Activated CD8-positive, alpha-beta memory T cell treated with anti-CD3 and anti-CD28 coated beads for 24 hours (primary cell): ENCODE data around the gene NOL9.
"Not testable (repeated sequence)": the region's sequence is repeated elsewhere in the genome, so short reads cannot be mapped to it uniquely, and the experiment has no call there.

Source experiments
- DNase-seq: peaks from one replicate; pipeline ENCODE4 v3.0.0-alpha.2; 2020

The NOL9 gene

DNA sequence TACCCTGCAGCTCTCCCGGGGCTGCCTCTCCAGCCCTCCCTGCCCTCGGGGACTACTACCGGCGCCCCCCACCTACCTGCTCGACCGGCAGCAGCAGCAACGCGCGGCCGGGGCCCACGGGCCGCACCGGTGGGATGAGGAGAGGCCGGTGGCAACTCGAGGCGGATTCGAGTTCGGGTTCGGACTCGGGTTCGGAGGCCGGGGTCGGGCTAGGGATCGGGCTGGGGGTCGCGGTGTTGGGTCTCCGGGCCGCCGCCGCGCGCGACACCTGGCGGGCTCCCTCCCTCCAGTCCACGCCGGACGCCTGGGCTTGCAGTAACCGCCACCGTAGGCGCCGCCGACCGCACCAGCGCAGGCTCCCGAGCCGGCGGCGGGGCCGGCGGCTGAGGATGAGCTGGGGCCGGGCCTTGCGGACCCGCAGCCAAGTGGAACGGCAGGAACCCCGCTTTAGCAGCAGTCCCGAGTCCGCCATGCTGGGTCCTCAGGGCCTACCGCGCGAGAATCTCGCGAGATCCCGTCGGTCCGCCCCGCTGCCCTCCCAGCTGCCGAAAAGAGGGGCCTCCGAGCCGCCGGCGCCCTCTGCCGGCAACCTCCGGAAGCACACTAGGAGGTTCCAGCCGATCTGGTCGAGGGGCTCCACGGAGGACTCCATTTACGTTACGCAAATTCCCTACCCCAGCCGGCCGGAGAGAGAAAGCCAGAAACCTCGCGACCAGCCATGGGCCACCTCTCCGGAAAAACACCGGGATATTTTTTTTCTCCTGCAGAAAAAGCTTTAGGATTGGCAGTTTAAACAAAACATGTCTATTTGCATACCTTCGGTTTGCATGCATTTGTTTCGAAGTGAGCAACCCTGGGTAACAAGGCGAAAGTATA is at the start of gene NOL9:
Gene NOL9 (minus strand): TSS at position 483 of the 876 bp plus-strand sequence. CDS start 11 bp downstream, at position 472.
- DNase-seq = peak; percentile 98

GRCh38 chr1:6603238-6603914 is 49.1 kb upstream of the NOL9 start:
- DNase-seq = peak; percentile 85

DNA sequence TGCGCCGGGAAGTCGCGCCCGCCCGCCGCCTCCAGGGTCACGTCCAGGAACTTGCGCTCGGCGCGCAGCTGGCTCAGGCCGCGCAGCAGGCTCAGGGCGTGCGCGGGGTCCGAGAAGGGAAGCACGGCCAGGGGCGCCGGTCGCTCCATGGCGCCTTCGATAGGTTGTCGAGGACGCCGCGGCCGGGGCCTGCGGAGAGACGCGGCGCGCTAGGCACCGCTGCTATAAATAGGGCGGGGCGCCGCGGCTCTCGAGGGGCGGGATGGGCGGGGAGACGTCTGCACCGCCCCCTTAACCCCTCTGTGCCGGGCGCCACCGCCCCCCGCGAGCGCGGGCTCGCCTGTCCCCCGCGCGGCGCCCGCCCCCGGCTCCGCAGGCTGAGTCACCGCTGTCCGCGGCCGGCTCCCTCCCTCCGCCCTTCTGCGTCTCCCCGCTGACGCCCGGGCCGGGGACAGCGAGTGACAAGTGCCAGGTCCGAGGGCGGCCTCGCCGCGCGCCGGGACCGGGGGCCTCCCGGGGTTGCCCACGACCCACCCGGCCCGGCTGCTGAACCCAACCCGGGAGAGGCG is 48.4 kb upstream of the NOL9 start, which contains the start of gene KLHL21:
Gene KLHL21 (minus strand): TSS at position 201 of the 569 bp plus-strand sequence. CDS start 52 bp downstream, at position 149.
- DNase-seq = peak; percentile 94

DNA sequence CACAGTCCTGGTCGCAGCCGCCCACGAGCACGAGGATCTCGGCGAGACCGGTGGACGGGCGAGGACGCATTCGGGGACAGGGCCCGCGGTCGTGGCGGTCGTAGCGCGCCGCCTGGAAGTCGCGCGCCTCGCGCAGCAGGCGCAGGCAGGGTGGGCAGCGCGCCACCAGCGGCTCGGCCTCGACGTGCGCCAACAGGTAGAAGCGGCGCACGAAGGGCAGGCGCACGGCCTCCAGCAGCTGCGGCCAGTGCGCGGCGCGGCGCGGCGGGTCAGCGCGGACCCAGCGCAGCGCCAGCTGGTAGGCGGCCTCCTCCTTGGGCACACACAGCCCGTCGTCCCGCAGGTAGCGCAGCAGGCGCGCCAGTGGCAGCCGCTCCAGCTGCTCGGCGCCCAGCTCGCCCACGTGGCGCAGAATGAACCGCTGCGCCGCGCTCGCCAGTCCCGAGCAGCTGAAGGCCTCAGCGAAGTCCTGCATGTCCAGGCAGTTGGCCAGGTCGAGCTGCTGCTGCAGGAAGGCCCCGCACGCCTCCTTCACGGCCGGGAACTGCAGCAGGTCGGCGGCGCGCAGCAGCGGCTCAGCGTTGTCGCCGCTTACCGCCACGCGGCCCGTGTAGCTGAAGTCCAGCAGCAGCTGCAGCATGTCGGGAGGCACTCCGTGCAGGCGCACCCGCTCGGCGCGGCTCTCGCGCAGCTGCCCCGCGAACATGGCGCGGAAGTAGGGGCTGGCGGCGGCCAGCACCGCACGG is 47.8 kb upstream of the NOL9 start:
- no peak for DNase-seq

- DNase-seq = peak; percentile 88
Measured at GRCh38 chr1:6601049-6601922, 47.0 kb upstream of the NOL9 start.

DNA sequence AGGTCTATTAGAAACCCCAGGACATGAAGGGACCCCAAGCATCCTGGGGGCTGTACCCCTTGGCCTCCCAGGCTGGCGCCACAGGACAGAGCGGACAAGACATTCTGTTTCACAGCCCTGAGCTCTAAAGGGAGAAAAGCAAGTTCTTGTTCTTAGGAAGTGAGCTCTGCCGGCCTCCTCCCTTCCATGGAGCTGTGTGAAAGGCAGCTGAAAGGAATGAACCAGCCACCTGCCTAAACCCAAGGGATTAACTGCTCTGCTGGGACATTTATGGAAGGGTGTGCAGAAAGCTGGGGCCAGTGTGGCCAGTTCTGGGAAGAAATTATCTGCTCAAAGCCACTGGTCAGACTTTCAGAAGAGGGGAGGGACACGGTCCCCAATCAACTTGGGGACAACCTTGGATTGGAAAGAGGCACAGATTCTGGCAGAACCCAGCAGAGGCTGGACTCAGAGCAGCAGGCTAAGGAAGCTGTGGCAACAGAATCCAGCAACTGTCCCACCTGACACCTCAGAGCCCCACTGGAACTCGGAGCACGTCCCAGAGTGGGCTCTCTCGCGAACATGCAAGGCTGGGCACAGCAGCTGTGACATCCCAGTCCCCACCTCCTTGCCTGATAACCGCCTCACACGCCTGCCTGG is 46.2 kb upstream of the NOL9 start:
- DNase-seq = no peak

DNA sequence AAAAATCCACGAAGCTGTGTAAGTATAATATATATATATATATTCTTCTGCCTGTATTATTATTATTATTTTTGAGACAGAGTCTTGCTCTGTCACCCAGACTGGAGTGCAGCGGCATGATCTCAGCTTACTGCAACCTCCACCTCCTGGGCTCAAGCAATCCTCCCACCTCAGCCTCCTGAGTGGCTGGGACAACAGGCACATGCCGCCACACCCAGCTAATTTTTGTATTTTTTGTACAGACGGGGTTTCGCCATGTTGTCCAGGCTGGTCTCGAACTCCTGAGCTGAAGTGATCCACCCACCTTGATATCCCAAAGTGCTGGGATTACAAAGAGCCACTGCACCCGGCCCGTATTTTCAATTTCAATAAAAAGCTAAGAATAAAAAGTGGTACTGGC is 45.7 kb upstream of the NOL9 start:
- not testable (repeated sequence) for DNase-seq

DNA sequence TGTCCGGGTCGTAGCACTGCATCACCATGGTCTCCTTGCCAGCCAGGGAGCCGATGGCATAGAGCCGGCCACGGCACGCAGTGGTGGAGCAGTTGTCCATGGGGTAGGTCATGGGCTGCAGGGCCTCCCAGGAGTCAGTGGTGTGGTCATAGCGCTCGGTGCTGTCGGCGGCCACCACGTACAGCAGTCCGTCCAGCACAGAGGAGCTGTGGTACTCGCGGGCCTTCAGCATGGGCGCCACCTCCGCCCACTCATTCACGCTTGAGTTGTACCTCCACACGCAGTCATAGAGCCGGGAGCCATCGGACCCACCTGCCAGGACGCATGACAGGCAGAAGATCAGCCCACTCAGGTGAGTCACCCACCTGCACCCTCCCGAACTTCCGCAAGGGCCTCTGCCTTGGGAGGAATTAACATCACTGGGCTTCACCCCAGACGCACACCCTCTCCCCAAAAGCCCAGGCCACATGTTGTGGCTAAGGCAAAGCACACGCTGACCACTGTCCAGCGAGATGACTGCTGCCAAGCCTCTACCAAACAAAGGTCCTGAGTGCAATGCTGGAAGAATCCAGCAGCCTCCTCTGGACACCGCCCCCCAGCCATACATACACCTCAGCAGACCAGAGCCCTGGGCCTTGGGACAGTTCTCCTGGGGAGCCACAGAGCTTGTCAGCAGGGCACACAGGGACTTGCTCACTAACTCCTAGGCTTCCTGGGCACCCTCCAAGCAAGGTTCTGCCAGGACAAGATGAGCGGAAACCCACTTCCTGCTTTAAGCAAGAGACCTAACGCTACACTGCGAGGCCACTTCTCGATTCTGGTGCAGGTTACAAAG is 45.0 kb upstream of the NOL9 start:
- peak; percentile 75 for DNase-seq

DNA sequence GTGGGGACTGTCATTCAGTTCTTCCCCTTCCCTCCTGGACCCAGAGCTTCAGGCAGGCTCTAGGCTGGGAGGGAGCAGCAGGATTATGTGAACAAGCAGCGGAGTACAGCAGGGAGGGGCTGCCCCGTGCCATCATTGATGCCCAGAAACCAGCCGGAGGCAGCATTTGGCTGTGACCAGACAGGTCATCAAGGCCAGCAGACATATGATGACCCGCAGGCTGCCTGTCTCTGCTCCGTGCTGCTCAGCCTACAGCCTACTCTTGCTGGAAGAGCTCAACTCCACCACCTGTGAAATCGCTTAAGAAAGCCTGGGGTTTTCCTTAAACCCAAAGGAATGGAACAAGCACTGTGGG is 43.4 kb upstream of the NOL9 start:
- DNase-seq = no peak

DNA sequence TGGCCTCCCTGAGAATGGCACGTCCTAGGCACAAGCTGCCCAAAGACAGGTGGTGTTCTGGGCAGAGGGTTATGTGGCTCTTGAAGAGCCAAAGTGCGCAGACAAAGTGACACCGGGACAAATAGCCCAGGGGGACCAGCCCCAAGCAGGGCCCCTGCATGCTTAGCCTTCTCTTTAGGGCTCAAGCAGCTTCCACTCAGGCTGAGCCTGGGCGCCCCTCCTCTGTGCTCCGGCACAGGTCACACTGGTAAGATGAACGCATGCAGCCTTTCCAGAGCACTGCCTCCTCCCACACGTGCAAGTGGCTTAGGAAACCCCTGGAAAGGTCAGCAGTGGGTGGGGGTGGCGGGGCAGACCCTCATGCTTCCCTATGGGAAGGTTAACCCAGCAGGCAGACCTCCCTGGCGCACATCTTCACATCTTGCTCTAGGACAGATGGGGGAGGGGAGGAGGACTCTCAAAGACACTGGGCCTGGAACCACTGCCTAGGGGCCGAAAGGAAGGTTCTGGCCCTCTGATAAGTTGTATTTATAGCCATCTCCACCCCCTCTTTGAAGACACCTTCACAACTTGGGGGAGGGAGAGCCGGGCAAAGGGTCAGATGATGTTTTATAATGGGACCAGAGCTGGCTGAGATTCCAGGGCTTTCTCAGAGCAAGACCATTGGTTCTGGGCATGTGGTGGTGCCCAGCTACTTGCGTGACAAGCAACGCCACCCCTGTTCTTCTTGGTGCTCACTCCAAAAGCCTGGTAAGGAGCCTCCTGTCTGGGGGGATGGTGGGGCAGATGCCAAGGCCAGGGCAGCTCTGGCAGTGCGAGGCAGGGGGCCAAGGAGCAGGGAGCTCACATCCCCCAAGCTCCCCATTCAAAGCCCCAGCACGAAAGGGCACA is 42.8 kb upstream of the NOL9 start:
- no peak for DNase-seq

- no peak for DNase-seq
Measured at GRCh38 chr1:6596351-6596750, 42.0 kb upstream of the NOL9 start.

- no peak for DNase-seq
Measured at GRCh38 chr1:6594977-6595740, 40.8 kb upstream of the NOL9 start.

- DNase-seq = no peak
Measured at GRCh38 chr1:6593810-6594209, 39.5 kb upstream of the NOL9 start.

GRCh38 chr1:6592865-6593593 is 38.7 kb upstream of the NOL9 start:
- no peak for DNase-seq

- no peak for DNase-seq
Measured at GRCh38 chr1:6592441-6592840, 38.1 kb upstream of the NOL9 start.

DNA sequence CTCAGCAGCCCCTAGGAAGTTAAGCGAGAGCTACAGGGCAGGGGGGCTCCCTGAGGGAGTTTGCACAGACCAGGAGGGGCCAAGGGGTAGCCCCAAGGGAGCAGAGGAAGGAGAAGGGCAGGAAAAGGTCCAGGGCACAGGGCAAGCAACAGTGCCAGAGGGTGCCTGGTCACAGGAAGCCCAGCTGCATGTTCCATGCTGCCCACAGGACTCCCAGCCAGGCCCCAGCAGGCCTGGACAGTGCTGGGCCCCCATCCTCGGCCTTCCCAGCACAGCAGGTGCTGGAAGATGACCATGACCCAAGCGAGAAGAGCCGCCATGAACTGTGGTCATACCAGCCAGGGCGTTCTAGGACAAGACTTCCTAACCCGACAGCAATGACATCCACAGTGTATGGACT is 37.3 kb upstream of the NOL9 start:
- no peak for DNase-seq

GRCh38 chr1:6591222-6591621 is 36.9 kb upstream of the NOL9 start:
- DNase-seq = no peak

GRCh38 chr1:6590046-6590445 is 35.7 kb upstream of the NOL9 start:
- no peak for DNase-seq
